HG03439 (cell line): ENCODE data around the gene SYTL5.

ENCODE experiments used
- ATAC-seq: cut with Tn5 transposase; IDR thresholded peaks from one replicate; pipeline ENCODE4 v1.9.1; 2021; ENCODE audit warnings: mild to moderate bottlenecking, moderate library complexity; ENCODE audit not compliant: unreplicated experiment

Gene SYTL5

DNA sequence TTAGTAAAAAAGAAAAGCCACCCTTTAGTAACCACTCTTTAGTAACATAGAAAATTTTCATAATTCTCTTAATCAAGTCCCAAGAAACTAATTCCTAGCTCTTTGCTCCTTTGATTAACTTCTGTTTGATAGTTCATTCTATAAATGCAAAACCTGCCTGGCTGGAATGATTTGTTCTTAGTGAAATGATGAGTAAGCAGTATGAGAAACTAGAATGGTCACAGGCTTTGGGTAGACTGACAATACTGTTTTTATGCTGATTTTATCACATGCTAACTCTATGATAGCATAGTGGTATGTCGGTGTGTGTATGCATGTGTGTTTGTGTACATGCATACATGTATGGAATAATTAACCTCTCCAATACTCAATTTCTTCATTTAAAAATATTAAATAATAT is 81.2 kb downstream of the SYTL5 start:
- no peak for ATAC-seq

DNA sequence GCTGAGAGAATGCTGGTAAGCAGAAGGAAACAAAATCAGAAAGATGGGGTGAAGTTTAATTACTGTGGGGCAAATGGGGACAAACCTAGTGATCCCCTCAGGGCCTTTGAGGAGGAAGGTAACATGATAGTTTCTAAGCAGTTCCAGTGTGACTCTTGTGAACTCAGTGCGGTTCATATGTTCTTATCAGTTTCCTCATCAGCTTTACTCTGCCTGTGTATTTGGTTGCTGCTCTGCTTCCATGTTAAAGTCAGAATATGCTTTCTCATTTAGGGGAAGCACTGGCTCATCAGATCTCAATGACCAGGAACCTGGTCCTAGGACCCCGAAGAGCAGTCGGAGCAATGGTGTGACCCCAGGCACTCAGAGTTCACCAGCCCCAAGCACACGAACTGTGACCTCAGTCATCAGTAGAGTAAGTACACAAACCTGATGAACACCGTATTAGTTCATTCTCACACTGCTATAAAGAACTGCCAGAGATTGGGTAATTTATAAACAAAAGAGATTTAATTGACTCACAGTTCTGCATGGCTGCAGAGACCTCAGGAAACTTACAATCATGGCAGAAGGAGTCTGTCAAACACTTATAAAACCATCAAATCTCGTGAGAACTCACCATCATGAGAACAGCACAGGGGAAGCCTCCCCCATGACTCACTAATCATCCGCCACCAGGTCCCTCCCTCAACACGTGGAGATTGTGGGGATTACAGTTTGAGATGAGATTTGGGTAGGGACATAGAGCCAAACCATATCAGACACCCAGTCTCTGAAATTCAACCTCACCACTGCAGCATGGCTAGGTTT is 83.0 kb downstream of the SYTL5 start:
- no peak for ATAC-seq

DNA sequence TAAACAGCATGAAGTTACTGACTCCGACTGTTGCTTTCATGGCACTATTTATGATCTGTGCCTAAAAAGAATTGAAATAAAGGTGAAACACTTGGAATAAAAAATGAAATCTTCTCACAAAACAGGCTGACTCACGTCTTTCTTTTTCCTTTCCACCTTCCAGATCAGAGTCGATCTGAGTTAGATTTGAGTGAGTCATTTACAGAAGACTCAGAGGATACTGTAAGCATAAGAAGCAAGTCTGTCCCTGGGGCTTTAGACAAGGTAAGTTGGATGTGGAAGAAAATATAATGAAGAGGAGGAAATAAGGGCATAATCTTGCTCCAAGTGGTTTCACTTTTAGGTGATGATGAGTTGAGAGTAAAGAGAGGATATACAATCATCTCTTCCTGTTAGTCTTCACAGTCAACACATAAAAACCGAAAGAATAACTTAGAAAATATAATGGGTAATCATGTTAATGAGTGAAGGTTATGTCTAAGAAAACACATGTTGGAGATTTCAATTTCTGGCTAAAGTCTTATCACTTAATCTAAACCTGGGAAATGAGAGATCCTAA is 89.7 kb downstream of the SYTL5 start:
- ATAC-seq = no peak

DNA sequence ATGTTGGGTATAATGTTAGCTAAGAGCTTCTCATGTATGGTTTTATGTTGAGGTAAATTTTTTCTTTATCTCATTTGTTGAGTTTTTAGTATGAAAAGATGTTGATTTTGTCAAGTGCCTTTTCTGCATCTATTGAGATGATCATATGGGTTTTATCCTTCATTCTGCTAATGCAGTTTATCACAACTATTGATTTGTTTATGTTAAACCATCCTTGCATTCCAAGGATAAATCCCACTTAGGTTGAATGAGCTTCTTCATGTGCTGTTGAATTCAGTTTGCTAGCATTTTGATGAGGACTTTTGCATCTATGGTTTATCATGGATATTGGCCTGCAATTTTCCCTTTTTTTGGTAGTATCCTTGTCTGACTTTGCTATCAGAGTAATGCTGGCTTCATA is 93.3 kb downstream of the SYTL5 start:
- no peak for ATAC-seq

DNA sequence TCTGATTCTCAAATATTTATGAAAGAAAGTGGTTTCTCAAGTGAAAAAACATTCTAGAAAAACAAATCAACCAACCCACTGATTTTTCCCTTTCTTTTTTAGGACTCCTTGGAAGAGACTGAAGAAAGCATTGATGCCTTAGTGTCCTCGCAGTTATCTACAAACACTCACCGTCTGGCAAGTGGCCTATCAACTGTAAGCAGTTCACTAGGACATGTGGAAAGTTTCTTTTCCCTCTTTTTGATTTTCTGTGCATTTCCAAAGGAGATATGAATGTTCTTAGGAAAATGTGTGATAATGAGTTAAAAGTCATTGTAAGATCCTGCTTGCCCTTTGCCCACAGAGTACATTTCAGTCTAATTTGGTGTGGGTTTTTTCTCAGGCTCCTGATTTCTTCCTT is 95.9 kb downstream of the SYTL5 start:
- ATAC-seq = no peak

DNA sequence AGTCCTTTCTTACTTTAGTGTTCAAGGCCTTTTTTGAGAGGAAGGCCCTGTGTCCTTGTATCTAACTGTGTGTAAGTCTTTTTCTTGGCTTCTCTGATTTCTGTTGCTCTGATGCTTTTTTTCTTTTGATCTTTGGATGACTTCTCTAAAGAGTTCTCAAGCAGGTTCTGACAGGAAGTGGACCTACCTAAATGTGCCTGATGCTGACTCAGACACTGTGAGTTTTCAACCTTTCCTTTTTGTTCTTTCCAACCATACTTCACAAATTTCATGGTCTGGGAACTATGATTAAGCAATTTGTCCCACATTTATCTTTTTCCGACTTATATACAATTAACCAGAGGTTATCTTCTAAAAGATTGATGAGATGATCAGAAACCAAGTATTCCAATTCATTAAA is 96.5 kb downstream of the SYTL5 start:
- no peak for ATAC-seq

DNA sequence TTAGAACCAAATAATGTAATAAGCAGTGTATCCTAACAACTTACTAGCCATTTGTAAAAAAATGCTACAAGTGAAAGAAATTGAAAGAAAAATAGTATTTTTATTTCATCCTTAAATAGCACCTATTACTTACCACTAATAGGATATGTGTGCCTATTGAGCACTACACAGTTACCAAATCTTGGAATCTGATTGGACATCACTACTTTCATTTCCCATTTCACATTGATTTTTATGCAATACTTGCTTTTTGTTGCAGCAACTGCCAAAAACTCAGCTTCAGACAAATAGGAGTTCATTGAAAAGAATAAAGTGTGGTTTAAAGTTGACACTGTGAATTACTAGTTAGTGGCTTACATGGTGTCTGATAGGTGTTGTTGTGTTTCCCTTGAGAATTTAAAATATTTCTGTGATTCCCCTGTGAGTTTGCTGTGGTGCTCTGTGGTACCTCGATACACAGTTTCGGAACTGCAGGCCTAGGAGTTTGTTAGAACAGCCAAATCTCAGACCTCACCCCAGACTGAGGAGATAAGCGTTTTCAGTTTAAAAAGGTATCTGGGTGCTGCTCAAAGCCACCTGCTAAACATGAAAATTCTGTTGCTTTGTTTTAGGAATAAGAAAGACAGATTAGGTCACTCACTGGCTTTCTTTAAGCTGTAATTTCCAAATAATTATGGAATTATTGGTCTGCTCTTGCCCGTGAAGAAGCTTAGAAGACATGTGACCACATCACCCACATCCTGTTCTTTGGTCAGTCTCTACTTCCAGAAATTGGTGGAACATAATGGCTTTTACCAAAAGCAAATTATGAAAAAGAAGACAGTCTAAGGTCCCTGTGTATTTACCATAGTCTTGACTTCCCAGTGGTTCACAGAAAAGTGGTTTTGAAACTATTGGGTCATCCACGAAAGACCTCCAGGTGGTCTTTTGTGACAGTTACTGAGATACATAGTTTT is 97.8 kb downstream of the SYTL5 start:
- peak; percentile 84 for ATAC-seq

DNA sequence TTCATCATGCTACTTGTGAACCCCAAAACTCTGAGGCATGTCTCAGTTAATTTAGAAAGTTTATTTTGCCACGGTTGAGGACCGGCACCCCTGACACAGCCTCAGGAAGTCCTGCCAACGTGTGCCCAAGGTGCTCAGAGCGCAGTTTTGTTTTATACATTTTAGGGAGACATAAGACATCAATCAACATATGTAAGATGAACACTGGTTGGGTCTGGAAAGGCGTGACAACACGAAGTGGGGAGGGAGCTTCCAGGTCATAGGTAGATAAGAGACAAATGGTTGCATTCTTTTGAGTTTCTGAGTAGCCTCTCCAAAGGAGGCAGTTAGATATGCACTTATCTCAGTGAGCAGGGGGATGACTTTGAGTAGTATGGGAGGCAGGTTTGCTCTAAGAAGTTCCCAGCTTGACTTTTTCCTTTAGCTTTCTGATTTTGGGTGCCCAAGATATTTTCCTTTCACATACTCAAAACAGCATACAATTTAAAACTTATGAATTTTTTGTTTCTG is 98.9 kb downstream of the SYTL5 start:
- ATAC-seq = no peak

DNA sequence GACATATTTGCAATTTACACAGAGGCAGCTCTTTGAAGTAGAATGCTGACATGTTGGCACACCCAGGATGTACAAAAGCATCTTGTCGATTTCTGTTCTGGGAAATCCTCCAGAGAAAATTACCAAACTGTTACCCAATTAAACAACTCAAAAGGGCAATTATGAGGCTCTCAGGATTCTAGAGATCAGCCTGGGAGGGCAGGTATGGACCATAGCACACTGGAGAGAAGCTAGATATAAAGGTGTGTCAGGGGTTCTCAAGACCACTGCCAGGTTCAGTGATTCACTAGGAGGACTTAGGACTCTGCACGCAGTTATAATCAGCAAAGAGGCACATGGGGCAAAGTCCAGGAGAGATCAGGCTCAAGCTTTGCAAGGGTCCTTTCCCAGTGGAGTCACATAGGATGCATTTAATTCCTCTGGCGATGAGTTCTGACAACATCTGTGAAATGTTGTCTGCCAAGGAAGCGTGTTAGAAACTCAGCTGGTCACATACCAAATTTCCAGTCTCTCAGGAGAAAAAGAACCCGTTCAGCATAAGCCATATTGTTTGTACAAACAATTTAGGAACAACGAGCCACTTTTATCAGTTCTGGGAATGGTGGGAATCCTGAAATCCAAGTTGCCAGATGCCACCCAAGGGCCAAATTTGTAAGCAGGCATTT is 100.8 kb downstream of the SYTL5 start:
- ATAC-seq = no peak

DNA sequence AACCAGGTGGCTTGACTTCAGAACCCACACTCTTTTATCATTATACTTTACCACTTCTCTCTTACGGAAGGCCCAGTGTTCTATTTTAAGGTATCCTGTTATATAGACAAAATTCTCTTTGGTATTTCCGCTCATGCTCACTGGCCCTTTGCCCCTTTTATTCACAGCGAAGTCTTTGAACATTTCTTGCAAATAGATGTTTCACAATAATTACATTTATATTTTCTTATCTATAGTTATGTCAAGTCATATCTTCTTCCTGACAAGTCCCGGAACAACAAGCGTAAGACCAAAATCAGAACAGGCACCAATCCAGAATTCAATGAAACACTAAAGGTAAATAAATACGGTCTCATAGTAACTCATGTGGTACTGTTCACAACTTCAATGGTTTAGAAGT is 102.0 kb downstream of the SYTL5 start:
- no peak for ATAC-seq

DNA sequence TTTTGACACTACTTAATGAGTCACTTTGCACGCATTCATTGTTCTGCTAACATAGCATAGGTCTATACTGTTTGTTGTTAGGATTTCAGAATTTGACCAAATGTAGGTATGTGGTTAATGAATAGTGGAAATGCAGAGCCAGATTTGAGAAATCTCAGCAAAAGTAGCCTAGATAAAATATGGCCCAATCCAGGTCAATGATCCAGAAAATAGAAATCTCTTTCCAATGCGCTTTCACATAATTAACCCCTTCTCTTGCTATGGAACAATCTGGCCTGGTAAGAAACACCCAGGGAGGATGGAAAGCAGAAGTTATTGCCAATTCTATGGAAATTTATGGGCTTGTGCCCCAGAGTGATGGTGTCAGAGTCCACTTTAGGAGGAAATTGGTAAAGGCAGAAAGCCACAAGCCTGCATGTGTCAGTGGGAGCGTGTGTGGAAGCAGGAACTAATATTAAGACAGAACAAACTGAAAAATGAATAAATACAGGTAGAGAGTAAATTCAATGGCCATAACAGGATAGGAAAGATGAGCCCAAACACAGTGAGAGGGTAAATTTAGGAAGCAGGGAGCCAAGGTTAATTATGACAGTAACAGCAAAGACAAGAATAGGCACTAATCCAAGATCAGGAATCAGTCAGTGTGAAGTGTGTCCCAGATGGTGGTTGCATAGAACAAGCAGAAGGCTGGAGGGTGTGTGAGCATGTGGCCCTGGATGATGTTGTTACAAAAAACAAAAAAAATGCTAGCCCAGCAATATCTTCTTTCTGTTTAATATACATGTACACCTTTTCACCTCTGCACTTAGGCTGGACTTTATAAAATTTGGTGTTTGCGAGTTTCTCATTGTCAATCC is 102.9 kb downstream of the SYTL5 start:
- ATAC-seq = no peak

DNA sequence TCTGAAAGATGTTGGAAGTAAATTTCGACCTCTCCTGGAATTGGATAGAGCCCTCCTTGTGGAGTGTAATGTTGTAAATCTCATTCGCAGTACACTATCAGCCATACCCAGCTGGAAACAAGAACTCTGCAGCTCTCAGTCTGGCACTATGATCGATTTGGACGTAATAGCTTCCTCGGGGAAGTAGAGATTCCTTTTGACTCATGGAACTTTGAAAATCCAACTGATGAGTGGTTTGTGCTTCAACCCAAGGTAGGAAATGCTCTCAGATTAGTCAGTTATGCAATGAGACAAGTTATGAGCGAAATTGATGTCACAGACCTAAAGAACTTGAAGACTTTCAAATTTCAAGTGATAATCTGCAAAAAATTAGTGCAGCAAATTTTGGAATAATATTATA is 103.9 kb downstream of the SYTL5 start:
- ATAC-seq = no peak

DNA sequence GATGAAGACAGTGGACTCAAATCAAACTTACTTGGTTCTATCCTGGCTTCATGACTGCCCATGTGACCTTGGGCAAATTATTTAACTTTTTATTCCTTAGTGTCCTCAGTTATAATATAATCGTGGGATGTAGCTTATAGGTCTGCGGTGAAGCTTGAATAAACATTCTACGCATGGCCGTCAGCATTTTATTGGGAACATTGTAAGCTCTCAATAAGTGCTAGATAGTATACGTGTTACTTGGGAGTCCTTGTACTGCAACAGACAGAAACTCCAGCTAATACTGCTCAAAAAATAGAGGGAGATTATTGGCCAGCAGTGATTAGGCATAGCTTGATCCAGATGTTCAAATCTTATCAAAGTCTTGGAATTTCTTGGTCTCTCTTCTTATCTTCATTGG is 104.8 kb downstream of the SYTL5 start:
- no peak for ATAC-seq

DNA sequence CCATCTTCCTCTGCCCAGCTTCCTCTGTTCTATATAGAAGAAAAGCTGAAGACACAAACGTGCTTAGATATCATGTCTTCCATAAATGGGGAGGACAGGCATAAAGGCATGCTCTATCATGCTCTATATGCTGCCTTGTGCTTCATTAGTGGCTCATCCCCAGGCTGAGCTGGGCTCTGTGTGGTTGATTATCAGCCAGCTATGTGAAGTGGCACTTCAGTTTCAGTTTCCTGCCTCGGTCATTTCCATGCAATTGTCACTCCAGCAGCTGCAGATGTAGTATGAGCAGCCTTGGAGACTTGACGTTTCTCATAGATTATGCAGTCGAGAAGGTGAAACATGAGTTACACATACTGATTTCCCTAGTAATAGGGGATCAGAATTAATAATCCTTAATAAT is 106.2 kb downstream of the SYTL5 start:
- ATAC-seq = no peak

DNA sequence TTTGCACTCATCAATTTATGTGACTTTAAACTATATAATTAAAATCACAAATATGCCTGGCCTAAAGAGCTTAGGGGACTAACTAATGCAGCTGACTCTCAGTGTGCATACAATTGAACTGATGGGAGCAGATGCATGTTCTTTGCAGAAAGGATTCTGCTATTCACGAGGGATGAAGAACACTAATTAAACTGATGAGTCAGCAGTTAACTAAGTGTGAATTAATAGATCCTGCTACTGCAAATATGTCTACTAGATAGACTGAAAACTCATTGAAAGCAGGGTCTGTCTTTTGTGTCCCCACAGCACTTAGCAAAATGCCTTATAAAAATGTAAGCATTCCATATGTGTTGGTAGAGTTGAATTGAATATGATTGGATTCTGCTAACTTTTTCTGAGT is 110.4 kb downstream of the SYTL5 start:
- no peak for ATAC-seq

DNA sequence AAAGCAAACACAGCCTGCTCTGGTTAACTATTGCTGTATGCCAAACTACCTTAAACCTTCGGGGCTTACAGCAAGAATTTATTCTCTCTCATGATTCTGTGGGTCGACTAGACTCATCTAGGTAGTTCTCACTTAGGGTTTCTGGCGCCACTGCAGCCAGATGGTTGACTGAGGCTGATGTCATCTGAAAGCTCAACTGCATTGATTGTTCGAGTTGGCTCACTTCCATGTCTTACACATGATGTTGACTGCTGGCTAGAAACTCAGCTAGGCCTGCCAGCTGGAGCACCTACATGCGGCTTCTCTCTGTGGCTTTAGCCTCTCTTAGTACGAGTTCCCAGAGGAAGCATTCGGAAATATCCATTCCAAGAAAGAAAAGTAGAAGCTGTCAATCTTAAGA is 111.1 kb downstream of the SYTL5 start:
- ATAC-seq = no peak

DNA sequence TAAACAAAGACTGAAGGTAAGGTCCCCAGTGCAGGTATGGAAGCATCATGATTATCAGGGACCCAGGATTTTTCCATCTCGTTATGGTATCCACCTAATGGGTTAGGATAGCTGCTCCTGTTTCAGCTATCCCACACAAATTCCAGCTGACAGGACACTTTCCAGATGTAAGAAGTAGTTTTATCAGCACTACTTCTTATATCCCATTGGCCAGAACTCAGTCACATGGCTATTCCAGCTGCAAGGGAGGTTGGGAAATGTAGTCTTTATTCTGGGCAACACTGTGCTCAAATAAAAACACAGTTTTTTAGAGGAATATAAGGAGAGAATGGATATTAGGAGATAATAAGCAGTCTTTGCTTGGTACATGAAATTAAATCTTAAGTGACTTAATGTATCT is 117.6 kb downstream of the SYTL5 start:
- ATAC-seq = no peak

DNA sequence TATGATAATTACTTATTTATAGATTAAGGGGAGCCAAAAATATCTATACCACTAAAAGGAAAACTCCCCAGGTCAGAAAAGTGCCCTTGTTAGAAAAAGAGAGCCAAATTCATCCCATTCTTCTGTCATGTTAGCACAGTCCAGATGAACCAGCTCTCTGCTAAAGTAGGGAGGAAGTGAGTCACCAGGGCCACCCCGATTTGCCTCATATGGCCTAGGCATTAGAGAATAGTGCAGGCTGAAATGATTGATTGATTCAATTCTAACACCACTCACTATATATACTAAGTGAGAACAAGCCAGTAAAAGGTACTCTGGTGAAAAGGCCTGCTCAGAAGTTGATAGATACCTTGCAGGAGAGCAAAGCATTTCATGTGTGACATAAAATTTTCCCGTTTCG is 119.8 kb downstream of the SYTL5 start:
- ATAC-seq = no peak

DNA sequence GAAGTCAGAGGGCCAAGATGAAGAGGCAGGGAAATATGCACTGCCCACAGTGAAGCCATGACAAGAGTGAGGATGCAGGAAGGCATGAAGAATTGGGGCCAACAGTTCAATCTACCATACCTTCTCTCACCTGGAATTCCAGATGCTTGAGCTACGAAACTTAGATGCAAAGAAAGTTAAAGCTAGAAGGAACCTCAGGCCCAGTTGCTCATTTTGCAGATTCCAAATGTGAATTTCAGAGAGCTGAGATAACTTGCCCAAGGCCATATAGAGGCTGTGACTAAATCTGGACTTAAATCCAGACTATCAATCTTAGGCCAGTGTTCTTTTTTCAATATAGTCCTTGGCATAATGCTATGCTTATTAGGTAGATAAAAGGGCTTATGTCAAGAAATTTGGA is 121.6 kb downstream of the SYTL5 start:
- ATAC-seq = no peak

DNA sequence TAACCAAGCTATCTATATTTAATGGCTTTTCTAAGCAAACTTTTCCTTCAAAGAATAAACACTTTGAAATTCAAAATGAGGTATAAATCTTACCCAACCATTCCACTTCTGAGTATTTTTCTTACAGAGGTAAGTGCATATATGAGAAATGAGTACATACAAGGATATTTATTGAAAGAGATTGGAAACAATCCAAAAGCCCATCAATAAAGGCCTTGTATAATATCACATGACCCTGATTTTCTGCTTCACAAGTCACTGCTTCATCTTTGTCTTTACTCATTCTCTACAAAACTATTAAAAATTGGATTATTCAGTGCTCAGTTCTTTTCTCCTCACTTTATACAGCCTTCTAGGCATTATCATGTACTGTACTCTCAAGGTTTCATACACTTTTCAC is 123.0 kb downstream of the SYTL5 start:
- no peak for ATAC-seq
